Cortex of kidney (tissue), 1 donor: ENCODE data around the gene RABL6.
"Not testable (repeated sequence)": the region's sequence is repeated elsewhere in the genome, so short reads cannot be mapped to it uniquely, and the experiment has no call there.

ENCODE experiments used
- DNase-seq: peaks from one replicate; lab custom pipeline; 2025; lab: John Stamatoyannopoulos, UW

RABL6 gene

DNA sequence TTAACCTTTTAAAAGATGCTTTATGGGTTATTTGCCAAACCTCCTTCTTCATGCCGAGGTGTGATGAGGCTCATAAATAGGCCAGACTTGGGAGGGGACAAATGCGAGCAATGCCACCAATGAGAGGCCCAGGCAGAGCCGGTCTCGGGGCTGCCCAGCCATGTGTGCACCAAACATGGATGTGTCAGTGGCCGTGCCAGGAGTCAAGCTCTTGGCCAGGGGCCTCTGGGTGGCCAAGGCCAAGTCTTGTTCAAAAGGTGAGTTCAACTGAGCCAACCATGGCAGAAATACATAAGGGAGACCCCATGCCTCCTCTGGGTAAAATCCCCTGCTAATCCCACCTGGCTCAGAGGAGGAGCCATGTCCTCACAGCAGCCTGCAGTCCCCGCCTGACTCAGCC lies 32.6 kb upstream of the RABL6 start:
- no peak for DNase-seq

DNA sequence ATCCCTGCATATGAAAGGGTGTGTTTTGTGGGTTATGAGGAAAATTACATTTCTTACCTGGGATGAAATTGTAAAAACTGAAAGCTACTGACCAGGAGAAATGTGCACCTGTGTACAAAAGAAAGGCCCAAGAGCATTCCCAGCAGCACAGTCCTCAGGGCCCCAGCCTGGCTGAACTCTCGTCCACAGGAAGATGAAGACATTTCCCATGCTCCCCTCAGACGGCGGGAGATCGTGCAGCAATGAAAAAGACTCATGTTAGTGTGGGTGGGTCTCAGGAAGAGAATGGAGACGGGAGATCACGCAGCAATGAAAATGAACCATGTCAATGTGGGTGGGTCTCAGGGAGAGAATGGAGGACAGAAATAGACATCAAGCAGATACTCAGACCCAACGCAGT lies 30.8 kb upstream of the RABL6 start:
- DNase-seq: no peak

GRCh38 chr9:136777359-136777758 lies 30.4 kb upstream of the RABL6 start:
- DNase-seq: no peak

GRCh38 chr9:136779808-136780207 lies 27.9 kb upstream of the RABL6 start:
- no peak for DNase-seq

DNA sequence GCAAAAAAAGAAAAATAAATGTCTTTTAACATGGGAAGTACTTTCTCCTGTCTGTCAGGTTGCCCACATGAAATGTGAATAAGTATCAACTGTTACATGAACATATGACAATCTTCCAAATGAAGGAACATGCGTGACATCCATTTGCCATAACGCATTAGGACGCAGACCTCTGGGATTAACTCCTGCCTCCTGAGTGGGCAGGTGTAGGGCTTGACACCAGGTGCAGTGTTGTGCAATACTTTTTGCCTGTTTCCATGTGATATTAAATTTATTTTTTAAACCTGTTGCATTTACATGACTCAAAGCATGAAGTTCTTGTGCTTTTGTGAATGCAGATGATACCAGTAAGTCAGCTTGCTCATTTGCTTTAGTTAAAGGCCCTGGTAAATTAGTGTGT lies 25.3 kb upstream of the RABL6 start:
- no peak for DNase-seq

GRCh38 chr9:136784249-136784996 lies 23.3 kb upstream of the RABL6 start:
- no peak for DNase-seq

GRCh38 chr9:136784997-136785361 lies 22.8 kb upstream of the RABL6 start:
- DNase-seq: no peak

GRCh38 chr9:136785565-136786355 lies 22.0 kb upstream of the RABL6 start:
- DNase-seq: not testable (repeated sequence)

DNA sequence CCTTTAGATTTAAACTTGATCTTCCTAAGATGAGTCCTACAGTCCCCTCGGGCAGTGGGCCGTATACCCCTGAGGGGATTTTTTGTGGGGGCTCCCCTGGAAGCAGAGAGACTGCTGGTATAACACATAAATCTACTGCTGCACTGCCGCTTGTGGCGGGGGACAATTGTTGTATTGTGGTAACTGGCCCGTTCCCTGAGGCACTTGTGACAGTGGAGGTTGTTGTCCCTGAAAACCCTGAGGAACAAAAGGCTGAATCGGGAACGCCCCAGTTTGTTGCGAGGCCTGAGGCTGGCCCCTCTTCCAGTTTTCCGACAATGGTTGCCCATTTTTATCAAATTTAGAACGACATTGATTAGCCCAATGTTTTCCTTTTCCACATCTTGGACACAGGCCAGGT lies 21.3 kb upstream of the RABL6 start:
- DNase-seq: no peak

- DNase-seq: not testable (repeated sequence)
Measured at GRCh38 chr9:136786983-136787382, 20.8 kb upstream of the RABL6 start.

DNA sequence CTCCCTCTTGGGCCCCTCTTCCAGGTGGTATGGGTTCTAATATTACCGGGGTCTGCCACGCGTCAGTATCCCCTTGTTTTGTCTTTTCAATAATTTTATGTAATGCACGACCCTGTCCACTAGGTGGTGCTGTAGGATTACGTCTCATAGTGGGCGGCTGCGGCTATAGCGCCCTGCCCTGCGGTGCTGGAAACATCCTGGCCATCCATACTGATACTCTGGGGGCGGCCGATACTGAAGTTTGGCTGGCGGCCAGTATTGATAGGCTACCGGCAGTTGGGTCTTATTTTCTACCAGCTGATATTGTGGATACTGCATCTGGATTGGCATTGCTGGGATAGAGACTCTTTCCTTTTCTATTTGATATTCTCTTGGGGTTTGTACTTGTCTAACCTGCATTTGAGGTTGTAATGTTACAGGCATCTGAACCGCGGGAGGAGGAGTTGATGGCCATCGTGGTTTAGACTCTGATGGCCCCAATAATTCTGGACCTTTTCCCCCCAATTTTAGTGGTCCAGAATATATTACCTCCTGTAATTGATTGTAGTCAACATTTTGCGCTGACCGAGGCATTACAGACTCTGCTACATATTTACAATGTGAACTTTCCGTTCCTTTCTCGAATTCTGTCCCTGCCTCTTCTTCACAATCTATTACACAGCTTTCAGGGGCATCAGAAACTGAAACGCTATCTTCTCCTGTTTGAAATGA lies 19.9 kb upstream of the RABL6 start:
- DNase-seq: no peak

GRCh38 chr9:136788644-136789522 lies 18.9 kb upstream of the RABL6 start:
- not testable (repeated sequence) for DNase-seq

- no peak for DNase-seq
Measured at GRCh38 chr9:136789523-136789937, 18.2 kb upstream of the RABL6 start.

DNA sequence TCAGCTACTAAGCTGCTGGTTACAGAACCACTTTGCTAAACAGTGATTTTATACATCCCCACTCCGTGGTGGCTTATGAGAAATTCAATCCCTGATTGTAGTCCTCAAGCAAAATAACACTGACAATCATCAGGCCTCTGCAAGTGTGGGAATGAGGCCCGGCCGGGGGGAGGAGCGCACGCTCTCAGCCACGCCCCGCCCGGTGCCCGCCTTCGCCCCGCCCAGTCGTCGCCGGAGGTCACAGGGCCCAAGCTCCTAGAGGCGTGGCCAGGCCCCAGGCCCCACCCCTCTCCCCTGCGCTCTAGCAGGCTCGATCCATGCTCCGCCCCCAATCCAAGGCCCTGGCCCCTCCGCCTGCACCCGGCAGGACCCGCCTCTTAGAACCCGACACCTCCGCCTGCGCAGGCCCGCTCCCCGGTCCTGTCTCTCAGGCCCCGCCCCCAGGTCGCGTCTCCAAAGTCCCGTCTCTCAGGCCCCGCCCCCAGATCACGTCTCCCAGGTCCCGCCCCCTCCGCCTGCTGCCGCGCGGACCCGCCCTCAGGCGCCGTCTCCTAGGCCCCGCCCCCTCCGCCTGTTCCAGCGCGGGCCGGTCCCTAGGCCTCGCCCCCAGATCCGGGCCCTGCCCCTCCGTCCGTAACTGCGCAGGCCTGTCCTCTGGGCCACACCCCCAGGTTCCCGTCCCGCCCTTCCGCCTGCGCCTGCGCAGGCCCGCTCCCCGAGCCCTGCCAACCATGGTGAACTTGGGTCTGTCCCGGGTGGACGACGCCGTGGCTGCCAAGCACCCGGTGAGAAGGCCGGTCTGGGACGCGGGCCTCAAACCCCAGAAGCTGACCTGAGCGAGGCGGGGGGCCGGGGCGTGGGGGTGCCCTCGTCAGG lies 16.9 kb upstream of the RABL6 start, which contains the start of gene TMEM141:
Gene TMEM141, plus strand, starts transcription at position 705 of the 876 bp plus-strand sequence. Its CDS starts 27 bp downstream, at position 732.
- peak; percentile 97 for DNase-seq

DNA sequence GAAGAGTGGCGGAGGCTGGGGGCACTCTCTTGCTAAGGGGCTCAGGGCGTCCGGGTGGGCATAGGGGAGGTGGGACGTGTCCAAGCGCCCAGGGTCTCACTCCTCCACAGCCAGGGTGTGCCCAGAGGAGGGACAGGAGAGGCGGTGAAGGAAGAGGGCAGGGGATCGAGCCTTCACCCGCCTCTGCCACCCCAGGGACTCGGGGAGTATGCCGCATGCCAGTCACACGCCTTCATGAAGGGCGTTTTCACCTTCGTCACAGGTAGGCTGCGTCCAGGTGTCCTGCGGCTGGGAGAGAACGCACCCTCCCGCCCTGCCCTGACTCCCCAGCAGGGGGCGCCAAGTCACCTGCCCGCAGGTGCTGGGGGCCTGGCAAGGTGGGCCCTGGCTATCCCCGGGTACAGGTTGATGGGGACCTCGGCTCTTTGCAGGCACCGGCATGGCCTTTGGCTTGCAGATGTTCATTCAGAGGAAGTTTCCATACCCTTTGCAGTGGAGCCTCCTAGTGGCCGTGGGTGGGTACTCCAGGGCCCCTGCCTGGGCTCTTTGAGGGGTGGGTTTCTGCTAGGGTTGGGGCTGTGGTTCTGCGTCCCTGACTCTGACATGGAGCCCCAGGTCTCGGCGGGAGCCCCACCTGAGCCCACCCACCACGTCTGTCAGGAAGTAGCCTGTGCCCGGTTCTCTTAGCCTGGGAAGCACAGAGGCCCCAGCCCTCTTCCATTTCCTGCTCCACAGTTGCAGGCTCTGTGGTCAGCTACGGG lies 16.1 kb upstream of the RABL6 start:
- DNase-seq: no peak

DNA sequence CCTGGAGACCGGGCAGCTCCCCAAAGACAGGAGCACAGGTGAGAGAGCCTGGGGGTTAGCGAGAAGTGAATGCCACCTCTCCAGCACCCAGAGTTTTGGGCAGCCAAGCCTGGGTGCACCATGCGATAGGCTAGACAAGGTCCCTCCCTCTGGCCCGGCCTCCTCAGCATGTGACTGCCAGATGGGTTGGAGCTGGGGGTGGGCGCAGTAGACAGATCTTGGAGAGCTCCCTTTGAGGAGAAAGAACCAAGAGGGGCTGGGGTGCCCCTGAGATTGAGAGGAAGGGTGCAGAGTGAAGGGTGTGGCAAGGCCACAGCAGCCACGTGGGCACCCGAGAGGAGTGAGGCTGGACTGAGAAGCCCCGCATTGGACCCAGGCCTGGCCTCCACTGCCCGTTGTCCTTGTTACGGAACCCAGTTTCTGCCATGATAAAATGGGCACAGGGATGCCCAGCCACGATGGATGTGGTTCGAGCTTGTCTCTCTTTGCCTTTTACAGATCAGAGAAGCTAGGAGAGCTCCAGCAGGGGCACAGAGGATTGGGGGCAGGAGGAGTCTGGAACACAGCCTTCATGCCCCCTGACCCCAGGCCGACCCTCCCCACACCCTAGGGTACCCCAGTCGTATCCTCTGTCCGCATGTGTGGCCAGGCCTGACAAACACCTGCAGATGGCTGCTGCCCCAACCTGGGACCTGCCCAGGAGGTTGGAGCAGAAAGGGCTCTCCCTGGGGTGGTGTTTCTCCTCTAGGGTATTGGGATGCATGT lies 15.2 kb upstream of the RABL6 start:
- no peak for DNase-seq

- DNase-seq: no peak
Measured at GRCh38 chr9:136793086-136793946, 14.4 kb upstream of the RABL6 start.
